Measurements from ENCODE around the gene OR52A1. TPM values are rescaled to one million over a fixed set of nuclear protein-coding genes. Genes with fewer than 3 reads are reported as not detected.

OR52A1 gene
- total and polyA plus RNA-seq, 8 donors, result not detected

DNA sequence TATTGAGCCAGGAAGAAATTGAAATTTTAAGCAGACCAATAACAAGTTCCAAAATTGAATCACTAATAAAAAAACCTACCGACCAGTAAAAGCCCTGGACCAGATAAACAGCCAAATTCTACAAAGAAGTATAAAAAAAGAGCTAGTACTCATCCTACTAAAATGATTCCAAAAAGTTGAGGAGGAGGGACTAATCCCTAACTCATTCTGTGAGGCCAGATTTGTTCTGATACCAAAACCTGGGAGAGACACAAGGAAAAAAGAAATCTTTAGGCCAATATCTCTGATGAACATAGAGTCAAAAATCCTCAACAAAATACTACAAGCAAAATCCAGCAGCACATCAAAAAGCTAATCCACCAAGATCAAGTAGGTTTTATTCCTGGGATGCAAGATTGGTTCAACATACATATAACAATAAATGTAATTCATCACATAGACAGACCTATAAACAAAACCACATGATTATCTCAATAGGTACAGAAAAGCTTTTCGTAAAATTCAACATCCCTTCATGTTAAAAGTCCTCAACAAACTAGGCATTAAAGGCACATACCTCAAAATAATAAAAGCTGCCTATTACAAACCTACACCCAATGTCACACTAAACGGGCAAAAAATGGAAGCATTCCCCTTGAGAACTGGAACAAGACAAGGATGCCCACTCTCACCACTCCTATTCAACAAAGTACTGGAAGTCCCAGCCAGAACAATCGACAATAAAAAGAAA, 29.5 kb downstream of the OR52A1 start:
- Histone ChIP-seq H3K4me3 (no peak overlapping the region), H3K27ac (no peak overlapping the region), H3K9me3 (no peaks in the 10 kb centered on the region), H3K36me3 (no peaks in the 10 kb centered on the region), H3K27me3 (no peaks in the 10 kb centered on the region), H3K4me1 (no peaks in the 10 kb centered on the region)
- TF ChIP-seq, protein P1, sequence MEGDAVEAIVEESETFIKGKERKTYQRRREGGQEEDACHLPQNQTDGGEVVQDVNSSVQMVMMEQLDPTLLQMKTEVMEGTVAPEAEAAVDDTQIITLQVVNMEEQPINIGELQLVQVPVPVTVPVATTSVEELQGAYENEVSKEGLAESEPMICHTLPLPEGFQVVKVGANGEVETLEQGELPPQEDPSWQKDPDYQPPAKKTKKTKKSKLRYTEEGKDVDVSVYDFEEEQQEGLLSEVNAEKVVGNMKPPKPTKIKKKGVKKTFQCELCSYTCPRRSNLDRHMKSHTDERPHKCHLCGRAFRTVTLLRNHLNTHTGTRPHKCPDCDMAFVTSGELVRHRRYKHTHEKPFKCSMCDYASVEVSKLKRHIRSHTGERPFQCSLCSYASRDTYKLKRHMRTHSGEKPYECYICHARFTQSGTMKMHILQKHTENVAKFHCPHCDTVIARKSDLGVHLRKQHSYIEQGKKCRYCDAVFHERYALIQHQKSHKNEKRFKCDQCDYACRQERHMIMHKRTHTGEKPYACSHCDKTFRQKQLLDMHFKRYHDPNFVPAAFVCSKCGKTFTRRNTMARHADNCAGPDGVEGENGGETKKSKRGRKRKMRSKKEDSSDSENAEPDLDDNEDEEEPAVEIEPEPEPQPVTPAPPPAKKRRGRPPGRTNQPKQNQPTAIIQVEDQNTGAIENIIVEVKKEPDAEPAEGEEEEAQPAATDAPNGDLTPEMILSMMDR (IDR thresholded peaks at IDR 0.05), result no peak
- TF ChIP-seq EP300 (IDR thresholded peaks at IDR 0.05) (no peak), POLR2AphosphoS5 (IDR thresholded peaks at IDR 0.05) (no peak), POLR2A (IDR thresholded peaks at IDR 0.05) (no peak)
- DNase-seq, result no peak
- intact Hi-C loops (cut with DNase I; ENCODE audit: low total_unique reads), result no loop called here
- WGBS, 5 donors, result 57 to 63% (median 60%) methylated on average over 4 of the region's 4 CpGs

DNA sequence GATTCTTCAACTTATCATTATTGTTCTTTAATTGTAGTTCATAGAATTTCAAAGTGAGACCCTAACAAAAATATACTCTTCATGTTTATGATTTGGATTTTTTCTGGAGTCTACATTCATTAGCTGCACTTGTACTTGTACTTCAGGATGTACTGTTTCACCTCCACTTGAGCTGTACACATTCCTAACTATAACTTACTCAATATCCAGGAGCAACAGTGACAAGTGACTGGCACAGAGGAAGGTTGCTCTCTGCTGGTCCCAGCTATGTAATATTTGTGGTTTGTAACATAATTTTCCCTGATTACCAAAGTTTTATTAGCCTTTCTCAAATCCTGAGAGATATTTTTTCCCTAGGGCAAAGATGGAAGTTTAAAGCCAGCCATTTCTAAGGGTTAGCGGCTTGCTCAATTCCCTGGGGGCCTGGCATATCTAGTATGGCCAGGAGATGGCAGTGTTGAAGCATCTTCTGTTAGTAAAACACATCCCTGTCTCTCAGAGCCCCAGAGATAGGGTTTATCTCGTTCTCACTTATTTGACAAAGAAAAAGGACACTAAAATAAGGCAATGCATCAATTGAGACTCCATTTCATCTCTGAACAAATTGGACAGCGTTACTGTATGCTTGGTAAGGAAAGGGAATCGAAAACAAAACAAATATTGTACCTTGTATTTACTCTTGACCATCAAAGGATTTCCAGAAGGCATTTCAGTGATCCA, 30.6 kb downstream of the OR52A1 start:
- Histone ChIP-seq H3K27me3 (no peaks in the 10 kb centered on the region), H3K27ac (no peak overlapping the region), H3K4me3 (no peak overlapping the region), H3K4me1 (no peaks in the 10 kb centered on the region), H3K9me3 (no peaks in the 10 kb centered on the region), H3K36me3 (no peaks in the 10 kb centered on the region)
- intact Hi-C loops (cut with DNase I; ENCODE audit: low total_unique reads), result no loop called here
- no peak for TF ChIP-seq EP300 (IDR thresholded peaks at IDR 0.05)
- TF ChIP-seq, protein P1 (IDR thresholded peaks at IDR 0.05), result peak in 5 of 7 experiments; percentile 46 to 79 (median 73)
- 2 to 5% (median 4%) methylated on average over 4 of the region's 4 CpGs for WGBS, 5 donors
- DNase-seq, result peak; percentile 58 to 82

DNA sequence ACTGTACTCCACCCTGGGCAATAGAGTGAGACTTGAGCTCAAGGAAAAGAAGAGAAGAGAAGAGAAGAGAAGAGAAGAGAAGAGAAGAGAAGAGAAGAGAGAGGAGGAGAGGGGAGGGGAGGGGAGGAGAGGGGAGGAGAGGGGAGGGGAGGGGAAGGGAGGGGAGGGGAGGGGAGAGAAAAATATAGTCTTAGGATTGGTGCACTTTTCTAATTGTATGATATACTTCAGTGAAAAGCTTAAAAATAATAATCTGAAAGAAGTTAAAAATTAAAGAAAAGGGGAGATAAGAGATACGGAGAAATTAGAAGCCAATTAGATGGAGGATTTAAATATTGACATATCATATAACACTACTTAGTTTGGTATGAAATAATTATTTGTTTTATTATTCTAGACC, 35.7 kb downstream of the OR52A1 start:
- 31 to 74% (median 36%) methylated on average over 1 of the region's 1 CpG for WGBS, 5 donors

DNA sequence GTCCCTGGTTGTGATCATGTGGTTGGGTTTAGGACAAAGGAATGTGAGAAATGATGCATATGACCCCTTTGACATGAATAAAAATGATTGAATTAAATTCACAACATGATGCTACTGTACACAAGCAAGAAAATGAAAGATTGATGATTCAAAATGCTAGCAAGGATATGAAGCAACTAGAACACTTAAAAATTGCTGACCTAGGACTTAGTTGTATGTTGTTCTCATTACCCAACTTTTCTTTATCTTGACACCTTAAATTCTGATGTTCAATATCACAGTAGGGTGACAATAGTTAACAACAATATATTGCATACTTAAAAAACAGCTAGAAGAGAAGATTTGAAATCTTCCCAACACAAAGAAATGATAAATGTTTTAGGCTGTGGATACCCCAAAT, 37.0 kb downstream of the OR52A1 start:
- Histone ChIP-seq H3K4me1 (no peaks in the 10 kb centered on the region), H3K4me3 (no peak overlapping the region), H3K36me3 (no peaks in the 10 kb centered on the region), H3K9me3 (no peaks in the 10 kb centered on the region), H3K27me3 (no peaks in the 10 kb centered on the region), H3K27ac (no peak overlapping the region)
- TF ChIP-seq EP300 (IDR thresholded peaks at IDR 0.05) (no peak), POLR2AphosphoS5 (IDR thresholded peaks at IDR 0.05) (no peak), POLR2A (IDR thresholded peaks at IDR 0.05) (no peak)
- TF ChIP-seq, protein P1 (IDR thresholded peaks at IDR 0.05), result no peak
- no peak for DNase-seq
- intact Hi-C loops (cut with DNase I; ENCODE audit: low total_unique reads), result no loop called here

More for the DNA sequence above, 35.7 kb downstream of the OR52A1 start:
- no peaks in the 10 kb centered on the region for H3K4me1 ChIP-seq
- H3K27me3 ChIP-seq, result no peaks in the 10 kb centered on the region
- no peak overlapping the region for H3K4me3 ChIP-seq
- no peak for DNase-seq
- H3K9me3 ChIP-seq, result no peaks in the 10 kb centered on the region
- TF ChIP-seq POLR2AphosphoS5 (IDR thresholded peaks at IDR 0.05), result no peak
- TF ChIP-seq, protein P1 (IDR thresholded peaks at IDR 0.05), result no peak
- TF ChIP-seq POLR2A (IDR thresholded peaks at IDR 0.05), result no peak
- TF ChIP-seq EP300 (IDR thresholded peaks at IDR 0.05), result no peak
- intact Hi-C loops (cut with DNase I; ENCODE audit: low total_unique reads), result no loop called here
- H3K27ac ChIP-seq, result no peak overlapping the region
- no peaks in the 10 kb centered on the region for H3K36me3 ChIP-seq
